ENCODE results near the gene HOXA6. TPM values are rescaled to one million over a fixed set of nuclear protein-coding genes. Genes with fewer than 3 reads are reported as not detected.
A peak's percentile ranks its signal among the peaks of the same experiment; 100 is the strongest.

HOXA6 gene
- total and polyA plus RNA-seq, 2 donors from 2014 or later: 1.1 to 22.0 TPM

- H3K4me3 ChIP-seq (ENCODE audit: low read length in 3 of 3): peak overlapping the region; percentile 61 to 74 (median 64)
- no peaks in the 10 kb centered on the region for H3K9me3 ChIP-seq (ENCODE audit: control insufficient read depth in 2 of 3, insufficient read depth in 1 of 3, low read length in 3 of 3)
- peak overlapping the region; percentile 79 to 89 (median 85) for H3K9ac ChIP-seq (ENCODE audit: low read length in 3 of 3)
- H3K27ac ChIP-seq (ENCODE audit: low read depth in 2 of 2, low read length in 2 of 2): peak overlapping the region; percentile 96
- peaks cover 0 to 2% (median 0%) of the 10 kb centered on the region in 3 donors for H3K36me3 ChIP-seq (ENCODE audit: control insufficient read depth in 2 of 3, insufficient read depth in 3 of 3, low read length in 3 of 3)
- no peaks in the 10 kb centered on the region for H3K27me3 ChIP-seq (ENCODE audit: control insufficient read depth, insufficient read depth, low read length)
- FAIRE-seq (no peak), DNase-seq (peak; percentile 52 to 89 (median 59))
- H3K4me1 ChIP-seq (ENCODE audit: control insufficient read depth in 2 of 3, insufficient read depth in 2 of 3, low read depth in 1 of 3, low read length in 3 of 3): peaks cover 13 to 31% (median 24%) of the 10 kb centered on the region in 3 donors
- intact Hi-C loops (cut with DNase I): no loop called here
- TF ChIP-seq CTCF (IDR thresholded peaks at IDR 0.05; ENCODE audit: borderline replicate concordance, extremely low read depth, insufficient read depth): no peak
These were observed 31.3 kb downstream of the HOXA6 start for GRCh38 chr7:27116031-27116961.

GRCh38 chr7:27115221-27116026, 32.1 kb downstream of the HOXA6 start:
- Histone ChIP-seq H3K36me3 (ENCODE audit: control insufficient read depth in 2 of 3, insufficient read depth in 3 of 3, low read length in 3 of 3) (peaks cover 0 to 2% (median 0%) of the 10 kb centered on the region in 3 donors), H3K4me1 (ENCODE audit: control insufficient read depth in 2 of 3, insufficient read depth in 2 of 3, low read depth in 1 of 3, low read length in 3 of 3) (peaks cover 13 to 24% (median 23%) of the 10 kb centered on the region in 3 donors), H3K4me3 (ENCODE audit: low read length in 3 of 3) (peak overlapping the region; percentile 61 to 74 (median 64)), H3K27me3 (ENCODE audit: control insufficient read depth, insufficient read depth, low read length) (no peaks in the 10 kb centered on the region), H3K27ac (ENCODE audit: low read depth in 2 of 2, low read length in 2 of 2) (peak overlapping the region; percentile 96), H3K9me3 (ENCODE audit: control insufficient read depth in 2 of 3, insufficient read depth in 1 of 3, low read length in 3 of 3) (no peaks in the 10 kb centered on the region), H3K9ac (ENCODE audit: low read length in 3 of 3) (peak overlapping the region; percentile 79 to 89 (median 85))
- DNase-seq (peak; percentile 81 to 97 (median 95)), FAIRE-seq (no peak)
- TF ChIP-seq CTCF (IDR thresholded peaks at IDR 0.05; ENCODE audit: borderline replicate concordance, extremely low read depth, insufficient read depth): no peak
- intact Hi-C loops (cut with DNase I): no loop called here

DNA sequence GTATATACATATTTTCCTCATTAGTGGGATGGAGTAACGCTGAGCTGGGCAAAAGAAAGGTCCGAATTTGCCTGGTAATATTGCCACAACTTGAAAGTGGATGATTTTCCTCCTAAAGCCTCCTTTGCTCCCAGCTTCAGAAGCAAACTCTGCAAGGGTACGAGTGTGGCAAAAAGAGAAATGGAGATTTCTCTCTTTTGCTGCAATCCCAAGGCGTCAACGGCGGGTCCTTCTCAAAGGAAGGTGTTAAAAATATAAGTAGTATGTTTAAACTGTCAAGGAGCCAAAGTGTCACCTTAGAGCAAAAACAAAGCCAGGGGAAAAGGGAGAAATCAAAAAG, 32.7 kb downstream of the HOXA6 start:
- peaks cover 0 to 2% (median under 1%) of the 10 kb centered on the region in 3 donors for H3K36me3 ChIP-seq (ENCODE audit: control insufficient read depth in 2 of 3, insufficient read depth in 3 of 3, low read length in 3 of 3)
- peaks cover 12 to 24% (median 19%) of the 10 kb centered on the region in 3 donors for H3K4me1 ChIP-seq (ENCODE audit: control insufficient read depth in 2 of 3, insufficient read depth in 2 of 3, low read depth in 1 of 3, low read length in 3 of 3)
- no peak for DNase-seq
- intact Hi-C loops (cut with DNase I): no loop called here
- TF ChIP-seq CTCF (IDR thresholded peaks at IDR 0.05; ENCODE audit: borderline replicate concordance, extremely low read depth, insufficient read depth): no peak
- H3K9me3 ChIP-seq (ENCODE audit: control insufficient read depth in 2 of 3, insufficient read depth in 1 of 3, low read length in 3 of 3): no peaks in the 10 kb centered on the region
- no peak for FAIRE-seq
- H3K4me3 ChIP-seq (ENCODE audit: low read length in 3 of 3): peak overlapping the region; percentile 61 to 74 (median 64)
- H3K27me3 ChIP-seq (ENCODE audit: control insufficient read depth, insufficient read depth, low read length): no peaks in the 10 kb centered on the region
- H3K9ac ChIP-seq (ENCODE audit: low read length in 3 of 3): peak overlapping the region; percentile 79 to 89 (median 85)
- H3K27ac ChIP-seq (ENCODE audit: low read depth in 2 of 2, low read length in 2 of 2): peak overlapping the region; percentile 96

All from kidney (tissue), 14 donors.